Measurements from ENCODE around the gene CNTNAP1.

The CNTNAP1 gene

GRCh38 chr17:42685831-42686230 lies 3.5 kb downstream of the CNTNAP1 start:
- DNase-seq (ENCODE audit: low read depth), result no peak

GRCh38 chr17:42686520-42687128 lies 4.3 kb downstream of the CNTNAP1 start:
- no peak for DNase-seq (ENCODE audit: low read depth)

GRCh38 chr17:42687707-42688320 lies 5.5 kb downstream of the CNTNAP1 start:
- DNase-seq (ENCODE audit: low read depth), result no peak

- DNase-seq (ENCODE audit: low read depth), result no peak
These were observed 8.3 kb downstream of the CNTNAP1 start for GRCh38 chr17:42690596-42690995.

- DNase-seq (ENCODE audit: low read depth), result no peak
These were observed 8.8 kb downstream of the CNTNAP1 start for GRCh38 chr17:42691021-42691545.

- DNase-seq (ENCODE audit: low read depth), result no peak
These were observed 10.2 kb downstream of the CNTNAP1 start for GRCh38 chr17:42692489-42692888.

GRCh38 chr17:42694524-42694923 lies 12.2 kb downstream of the CNTNAP1 start:
- no peak for DNase-seq (ENCODE audit: low read depth)

- DNase-seq (ENCODE audit: low read depth), result no peak
These were observed 13.2 kb downstream of the CNTNAP1 start for GRCh38 chr17:42695500-42695899.

GRCh38 chr17:42697108-42697811 lies 14.9 kb downstream of the CNTNAP1 start:
- no peak for DNase-seq (ENCODE audit: low read depth)

- DNase-seq (ENCODE audit: low read depth), result no peak
These were observed 16.5 kb downstream of the CNTNAP1 start for GRCh38 chr17:42698736-42699414.

- no peak for DNase-seq (ENCODE audit: low read depth)
These were observed 17.0 kb downstream of the CNTNAP1 start for GRCh38 chr17:42699415-42699740.

GRCh38 chr17:42700586-42701289 lies 18.4 kb downstream of the CNTNAP1 start:
- DNase-seq (ENCODE audit: low read depth), result no peak

- no peak for DNase-seq (ENCODE audit: low read depth)
These were observed 20.1 kb downstream of the CNTNAP1 start for GRCh38 chr17:42702446-42702845.

- DNase-seq (ENCODE audit: low read depth), result no peak
These were observed 22.1 kb downstream of the CNTNAP1 start for GRCh38 chr17:42704490-42704836.

GRCh38 chr17:42704837-42705494 lies 22.6 kb downstream of the CNTNAP1 start:
- DNase-seq (ENCODE audit: low read depth), result no peak

- DNase-seq (ENCODE audit: low read depth), result no peak
These were observed 24.4 kb downstream of the CNTNAP1 start for GRCh38 chr17:42706732-42707131.

- DNase-seq (ENCODE audit: low read depth), result no peak
These were observed 26.3 kb downstream of the CNTNAP1 start for GRCh38 chr17:42708588-42708987.

GRCh38 chr17:42709561-42709960 lies 27.2 kb downstream of the CNTNAP1 start:
- no peak for DNase-seq (ENCODE audit: low read depth)

- DNase-seq (ENCODE audit: low read depth), result peak; percentile 2
These were observed 38.8 kb downstream of the CNTNAP1 start for GRCh38 chr17:42720996-42721583.

- DNase-seq (ENCODE audit: low read depth), result no peak
These were observed 41.3 kb downstream of the CNTNAP1 start for GRCh38 chr17:42723636-42724035.

GRCh38 chr17:42725143-42725542 lies 42.8 kb downstream of the CNTNAP1 start:
- DNase-seq (ENCODE audit: low read depth), result no peak
